GM19372 (cell line): Measurements from ENCODE around the gene RXRG.
"Not testable (repeated sequence)": the region's sequence is repeated elsewhere in the genome, so short reads cannot be mapped to it uniquely, and the experiment has no call there.

Experiments
- ATAC-seq: cut with Tn5 transposase; IDR thresholded peaks from one replicate; pipeline ENCODE4 v1.9.1; 2021; ENCODE audit warnings: mild to moderate bottlenecking, low read depth, moderate library complexity; ENCODE audit not compliant: unreplicated experiment

RXRG gene

GRCh38 chr1:165444897-165445370 lies at the start of gene RXRG:
TSS of gene RXRG (minus strand) at chr1:165445126. CDS start at chr1:165444893, 233 bp downstream.
- no peak for ATAC-seq

DNA sequence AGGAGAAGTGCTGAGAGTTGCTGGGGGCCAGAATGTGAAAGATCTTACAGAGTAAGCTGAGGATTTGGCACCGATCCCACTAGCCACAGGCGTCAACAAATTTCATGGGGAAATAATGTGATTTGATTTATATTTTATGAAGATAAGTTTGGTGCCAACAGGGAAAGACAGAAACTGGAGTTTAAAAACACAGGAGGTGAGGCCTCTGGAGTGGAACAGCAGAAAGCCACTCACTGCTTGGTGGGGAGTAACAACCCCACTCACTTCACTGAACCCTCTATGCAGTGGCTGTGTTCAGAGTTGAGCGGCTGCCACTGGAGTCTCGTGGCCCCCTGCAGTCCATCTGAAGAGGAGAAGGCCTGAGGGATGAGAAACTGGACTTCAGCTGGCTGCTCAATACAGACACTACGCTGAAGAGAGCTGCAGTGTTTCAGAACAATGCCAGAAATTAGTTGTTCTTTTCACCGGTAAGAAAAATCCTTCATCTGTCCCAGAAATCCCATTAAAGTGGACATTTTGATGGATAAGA lies 48.0 kb upstream of the RXRG start:
- ATAC-seq, result no peak

GRCh38 chr1:165490175-165490574 lies 45.2 kb upstream of the RXRG start:
- ATAC-seq, result no peak

- no peak for ATAC-seq
Measured at GRCh38 chr1:165487921-165488320, 43.0 kb upstream of the RXRG start.

- no peak for ATAC-seq
Measured at GRCh38 chr1:165486663-165487062, 41.7 kb upstream of the RXRG start.

GRCh38 chr1:165485716-165486115 lies 40.8 kb upstream of the RXRG start:
- ATAC-seq, result no peak

DNA sequence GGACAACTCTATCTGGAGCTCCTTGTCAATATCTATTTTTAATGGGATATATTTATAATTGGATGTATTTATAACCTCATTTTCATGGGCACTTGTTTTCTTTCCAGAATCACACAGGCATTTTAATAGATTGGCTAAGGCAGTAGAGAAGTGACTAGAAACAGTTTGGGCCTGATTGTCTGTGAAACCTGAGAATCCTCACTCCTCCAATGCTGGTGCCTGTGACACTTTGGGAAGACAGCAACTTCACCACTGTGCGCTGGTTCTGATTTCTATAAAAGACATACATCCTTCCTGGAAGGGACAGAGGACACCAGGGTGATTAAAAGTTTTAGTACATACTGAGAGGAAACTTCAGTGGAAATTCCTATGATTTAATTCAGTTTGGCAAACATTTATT lies 39.6 kb upstream of the RXRG start:
- ATAC-seq, result no peak

DNA sequence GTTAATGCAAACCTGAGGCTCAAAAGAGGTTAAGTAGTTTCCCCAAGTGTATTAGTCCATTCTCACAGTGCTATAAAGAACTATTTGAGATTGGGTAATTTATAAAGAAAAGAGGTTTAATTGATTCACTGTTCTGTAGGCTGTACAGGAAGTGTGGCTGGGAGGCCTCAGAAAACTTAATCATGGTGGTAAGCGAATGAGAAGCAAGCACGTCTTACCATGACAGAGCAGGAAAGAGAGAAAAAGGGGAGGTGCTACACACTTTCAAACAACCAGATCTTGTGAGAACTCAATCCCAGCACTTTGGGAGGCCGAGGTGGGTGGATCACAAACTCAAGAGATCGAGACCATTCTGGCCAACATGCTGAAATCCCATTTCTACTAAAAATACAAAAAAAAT lies 38.5 kb upstream of the RXRG start:
- ATAC-seq, result no peak

- ATAC-seq, result no peak
Measured at GRCh38 chr1:165481820-165482532, 37.0 kb upstream of the RXRG start.

GRCh38 chr1:165476776-165477175 lies 31.9 kb upstream of the RXRG start:
- ATAC-seq, result no peak

- ATAC-seq, result no peak
Measured at GRCh38 chr1:165474196-165474595, 29.3 kb upstream of the RXRG start.

DNA sequence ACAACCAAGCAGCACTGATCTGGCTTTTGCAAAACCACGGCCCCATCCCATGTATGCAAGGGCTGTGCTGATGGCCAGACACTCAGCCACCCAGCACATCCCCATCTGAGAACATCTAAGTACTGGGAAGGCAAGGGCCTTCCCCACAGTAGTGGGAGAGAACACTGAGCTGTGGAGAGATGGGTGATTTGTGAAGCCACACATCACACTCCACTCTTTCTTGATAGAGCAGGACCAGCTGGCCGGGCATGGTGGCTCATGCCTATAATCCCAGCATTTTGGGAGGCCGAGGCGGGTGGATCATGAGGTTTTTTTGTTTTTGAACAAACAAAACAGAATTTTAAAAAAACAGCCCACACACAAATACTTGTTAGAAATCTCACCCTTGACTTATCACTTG lies 28.2 kb upstream of the RXRG start:
- no peak for ATAC-seq

- no peak for ATAC-seq
Measured at GRCh38 chr1:165468726-165469249, 23.9 kb upstream of the RXRG start.

DNA sequence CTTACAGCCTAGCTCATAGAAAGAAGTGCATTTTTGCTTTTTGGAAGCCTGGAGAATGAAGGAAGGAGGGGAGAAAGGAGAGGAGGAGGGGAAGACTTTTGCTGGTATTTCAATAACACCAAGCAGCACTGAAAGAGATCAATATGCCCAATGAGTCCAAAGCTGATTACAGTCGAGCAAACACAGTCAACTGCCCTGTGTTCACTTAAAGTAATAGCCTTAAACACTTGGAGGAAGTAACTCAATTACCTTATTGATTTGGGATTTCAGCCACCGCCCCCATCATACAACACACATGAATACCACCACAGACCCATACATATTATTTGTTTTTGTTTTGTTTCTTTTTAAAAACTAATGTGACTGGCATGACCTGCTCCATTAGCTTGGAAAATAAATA lies 23.3 kb upstream of the RXRG start:
- no peak for ATAC-seq

- ATAC-seq, result no peak
Measured at GRCh38 chr1:165467706-165468105, 22.8 kb upstream of the RXRG start.

DNA sequence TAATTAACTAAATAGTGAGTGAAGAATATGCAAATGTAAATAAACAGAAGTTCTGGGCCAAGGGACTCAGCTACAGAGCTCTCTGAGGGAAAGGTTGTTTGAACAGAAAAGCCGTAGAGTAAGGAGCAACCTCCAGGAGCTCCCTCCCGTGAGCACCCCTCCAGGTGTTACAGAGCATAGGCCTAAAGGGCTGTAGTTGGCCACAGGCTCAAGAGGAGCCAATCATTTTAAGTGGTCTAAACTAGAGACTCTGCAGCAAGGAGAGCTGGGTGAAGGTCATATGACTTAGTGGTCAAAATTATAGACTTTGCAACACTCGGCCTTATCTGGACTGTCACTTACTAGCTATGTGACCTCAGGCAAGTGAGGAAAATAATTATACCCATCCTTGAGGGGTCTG lies 19.1 kb upstream of the RXRG start:
- ATAC-seq, result no peak

GRCh38 chr1:165459683-165460082 lies 14.8 kb upstream of the RXRG start:
- not testable (repeated sequence) for ATAC-seq

DNA sequence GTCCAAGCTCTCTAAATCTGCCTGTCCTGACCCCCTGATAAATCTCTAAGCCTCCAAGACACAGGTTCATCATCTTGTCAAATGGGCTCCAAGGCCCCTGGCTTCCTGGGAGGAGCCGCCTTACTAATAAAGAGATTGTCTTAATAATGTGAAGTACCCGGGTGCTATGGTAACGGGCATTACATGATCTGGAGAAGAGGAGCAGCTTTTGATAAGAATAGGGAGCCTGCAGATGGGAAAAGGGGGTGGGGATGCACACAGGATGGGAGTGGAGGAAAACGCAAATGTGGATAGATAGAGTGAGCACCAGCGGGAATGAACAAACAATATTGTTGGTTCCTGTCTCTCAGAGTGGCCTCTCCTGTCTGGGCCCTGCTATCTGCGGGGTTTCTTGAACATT lies 11.9 kb upstream of the RXRG start:
- no peak for ATAC-seq

GRCh38 chr1:165456114-165456513 lies 11.2 kb upstream of the RXRG start:
- no peak for ATAC-seq

- no peak for ATAC-seq
Measured at GRCh38 chr1:165455111-165455510, 10.2 kb upstream of the RXRG start.

- no peak for ATAC-seq
Measured at GRCh38 chr1:165454091-165454610, 9.2 kb upstream of the RXRG start.
